ENCODE results near the gene LARGE1. TPM values are rescaled to one million over a fixed set of nuclear protein-coding genes. Genes with fewer than 3 reads are reported as not detected.

The LARGE1 gene
- total and polyA plus RNA-seq, 2 of the 13 experiments (the other 11 are each of a cell fraction or from before 2014, with no cell fraction given): 8.4 to 11.0 TPM

- intact Hi-C loops (cut with micrococcal nuclease; ENCODE audit: unreplicated experiment) (no loop called here), in situ Hi-C loops (cut with HindIII; ENCODE audit: extremely low pct_ligation_motif_present, low pct_unique_long_range_greater_than_20kb) (no loop called here)
- DNase-seq (ENCODE audit: low spot score) (no peak), FAIRE-seq (no peak), ATAC-seq (no peak)
- 94% methylated on average over 2 of the region's 2 CpGs for WGBS (ENCODE audit: low lambda C conversion rate)
- no peak for TF ChIP-seq MZF1 (CRISPR knock-in tag; IDR thresholded peaks at IDR 0.05; ENCODE audit: borderline replicate concordance)
- no peak for TF ChIP-seq ZNF503 (CRISPR knock-in tag; IDR thresholded peaks at IDR 0.05)
- TF ChIP-seq JDP2 (CRISPR knock-in tag; IDR thresholded peaks at IDR 0.05; ENCODE audit: borderline replicate concordance): no peak
- TF ChIP-seq PREB (CRISPR knock-in tag; IDR thresholded peaks at IDR 0.05): no peak
- TF ChIP-seq TBX2 (CRISPR knock-in tag; IDR thresholded peaks at IDR 0.05; ENCODE audit: borderline replicate concordance): no peak
- no peak for TF ChIP-seq FUBP1 (CRISPR knock-in tag; IDR thresholded peaks at IDR 0.05; ENCODE audit: borderline replicate concordance)
- Histone ChIP-seq H3K27me3 (ENCODE audit: control insufficient read depth in 1 of 2, insufficient read depth in 2 of 2, low read length in 2 of 2) (no peaks in the 10 kb centered on the region), H3K4me2 (ENCODE audit: low read depth, low read length) (no peak overlapping the region), H3K79me2 (ENCODE audit: insufficient read depth, low read length) (no peaks in the 10 kb centered on the region), H3K27ac (ENCODE audit: extremely low read length, insufficient read depth, low read length) (no peak overlapping the region), H3K9ac (ENCODE audit: insufficient read depth, low read depth, low read length) (no peak overlapping the region), H4K20me1 (ENCODE audit: insufficient read depth, low read length) (no peaks in the 10 kb centered on the region), H3K9me3 (ENCODE audit: low read length) (no peaks in the 10 kb centered on the region), H3K4me1 (ENCODE audit: insufficient read depth, low read length) (no peaks in the 10 kb centered on the region), H3K4me3 (replicated peaks in 1 of 3; ENCODE audit: insufficient read depth in 1 of 3, low read depth in 2 of 3, low read length in 3 of 3) (no peak overlapping the region), H2AFZ (ENCODE audit: low read length) (no peak overlapping the region), H3K36me3 (replicated peaks in 1 of 2; ENCODE audit: control insufficient read depth in 1 of 2, insufficient read depth in 2 of 2, low read length in 2 of 2) (no peaks in the 10 kb centered on the region)
- BruUV-seq (replicated peaks): no TSS peak
- ChIA-PET CTCF (ENCODE audit: low intra/inter-chr PET ratio, low total read pairs) (no interaction called here), POLR2A (no interaction called here)
Observed at GRCh38 chr22:33669746-33670145, 250.5 kb downstream of the LARGE1 start.
